Activated CD4-positive, CD25-positive, alpha-beta regulatory T cell treated with anti-CD3 and anti-CD28 coated beads, Interleukin-2, amount 50 U/mL, for 24 hours (primary cell): ENCODE measurements around the gene IFT22.
"Not testable (repeated sequence)": the region's sequence is repeated elsewhere in the genome, so short reads cannot be mapped to it uniquely, and the experiment has no call there.

ENCODE experiments used
- ATAC-seq, 2 donors: fragments of 150-1000 bp; cut with Tn5 transposase; one replicate each; pipeline ENCODE4 v1.10.0; 2021; ENCODE audit warnings: mild to moderate bottlenecking in 1 of 2, moderate library complexity in 1 of 2

The IFT22 gene

DNA sequence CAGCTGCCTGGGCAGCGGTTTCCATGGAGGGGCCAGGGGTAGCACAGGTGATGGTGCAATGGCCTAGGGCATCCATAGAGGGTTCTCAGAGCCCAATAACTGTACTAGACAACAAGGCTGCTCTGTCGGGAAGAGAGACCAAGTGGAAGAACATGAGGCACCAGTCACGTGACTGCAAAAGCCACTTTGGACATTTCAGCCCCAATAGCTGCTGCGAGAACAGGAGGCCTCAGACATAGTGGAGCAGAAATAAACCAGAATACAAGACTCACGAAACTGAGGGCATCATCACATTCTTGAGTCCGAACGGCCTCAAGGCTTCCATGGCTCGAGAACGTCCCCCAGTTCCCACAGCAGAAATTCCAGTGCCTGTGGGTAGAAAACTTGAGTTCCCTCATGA is 44.5 kb downstream of the IFT22 start:
- no peak for ATAC-seq

DNA sequence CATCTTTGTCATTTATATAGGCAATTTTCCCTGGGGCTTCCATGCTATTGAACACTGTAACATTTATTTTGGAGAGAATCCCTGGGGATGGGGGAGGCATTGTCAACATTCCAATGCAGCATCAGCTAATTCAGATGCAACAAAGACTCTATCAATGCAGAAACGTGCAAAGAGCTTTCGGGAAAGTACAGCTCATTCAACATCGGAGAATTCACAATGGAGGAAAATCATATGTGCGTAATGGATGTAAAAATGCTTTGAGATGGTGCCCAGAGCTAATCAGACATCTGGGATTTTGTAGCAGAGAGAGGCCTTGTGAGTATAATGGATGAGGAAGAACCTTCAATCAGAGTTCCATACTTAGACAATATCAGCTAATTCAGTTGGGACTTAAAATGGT is 48.4 kb downstream of the IFT22 start:
- ATAC-seq, result no peak

GRCh38 chr7:101271021-101271420 is 50.6 kb downstream of the IFT22 start:
- no peak for ATAC-seq

DNA sequence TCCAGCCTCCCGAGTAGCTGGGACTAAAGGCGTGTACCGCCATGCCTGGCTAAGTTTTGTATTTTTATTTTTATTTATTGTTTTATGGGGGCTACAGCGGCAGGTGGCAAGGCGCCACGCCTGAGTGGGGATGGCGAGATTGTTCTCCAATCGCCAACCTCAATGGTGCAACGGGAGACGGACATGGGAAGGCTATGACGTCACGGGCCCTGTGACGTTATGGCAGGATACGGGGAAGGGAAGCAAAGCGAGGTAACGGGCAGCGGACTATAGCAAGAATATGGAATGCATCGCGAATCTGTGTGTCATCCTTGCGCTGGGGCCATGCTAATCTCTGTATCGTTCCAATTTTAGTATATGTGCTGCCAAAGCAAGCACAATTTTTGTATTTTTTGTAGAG is 51.9 kb downstream of the IFT22 start:
- no peak for ATAC-seq

- no peak for ATAC-seq
Observed at GRCh38 chr7:101265622-101266516, 55.7 kb downstream of the IFT22 start.

- not testable (repeated sequence) for ATAC-seq
Observed at GRCh38 chr7:101264102-101264706, 57.4 kb downstream of the IFT22 start.
